Measurements from ENCODE around the gene GLP1R.
A peak's percentile ranks its signal among the peaks of the same experiment; 100 is the strongest.
"Not testable (repeated sequence)": the region's sequence is repeated elsewhere in the genome, so short reads cannot be mapped to it uniquely, and the experiment has no call there.

GLP1R gene

DNA sequence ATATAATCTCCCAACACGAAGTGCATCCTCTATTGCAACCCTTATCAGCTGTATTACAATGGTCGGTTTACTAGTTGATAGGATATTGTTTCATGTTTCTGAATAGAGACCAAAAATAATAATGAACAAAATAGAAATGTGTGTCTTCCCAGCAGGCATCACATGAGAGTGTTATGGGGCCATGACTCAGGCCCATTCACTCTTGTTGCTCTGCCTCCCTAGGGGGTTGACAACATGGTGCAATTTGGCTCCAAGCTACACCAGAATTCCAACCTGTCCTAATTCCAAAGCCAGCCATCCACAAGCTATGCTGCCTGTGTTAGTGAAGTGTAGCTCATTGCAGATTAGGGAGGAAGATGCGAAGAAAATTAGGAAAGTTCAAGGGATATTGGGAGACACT, 79.5 kb downstream of the GLP1R start:
- DNase-seq (ENCODE audit: low spot score) = no peak

DNA sequence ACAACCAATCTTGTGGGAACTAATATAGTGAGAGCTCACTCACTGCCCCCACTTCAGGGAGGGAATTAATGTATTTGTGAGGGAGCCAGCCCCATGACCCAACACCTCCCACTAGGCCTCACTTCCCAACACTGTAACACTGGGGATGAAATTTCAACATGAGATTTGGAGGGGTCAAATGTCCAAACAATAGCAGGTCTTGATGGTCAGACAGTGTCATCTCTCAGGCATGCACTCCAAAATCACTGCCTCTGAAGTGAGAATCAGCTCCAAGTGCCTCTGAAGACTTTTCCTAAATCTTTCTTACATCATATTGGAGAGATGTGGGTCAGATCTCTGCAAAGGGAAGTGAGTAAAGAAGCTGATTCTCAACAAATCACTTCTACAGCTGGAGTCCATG, 80.3 kb downstream of the GLP1R start:
- DNase-seq (ENCODE audit: low spot score) = no peak

DNA sequence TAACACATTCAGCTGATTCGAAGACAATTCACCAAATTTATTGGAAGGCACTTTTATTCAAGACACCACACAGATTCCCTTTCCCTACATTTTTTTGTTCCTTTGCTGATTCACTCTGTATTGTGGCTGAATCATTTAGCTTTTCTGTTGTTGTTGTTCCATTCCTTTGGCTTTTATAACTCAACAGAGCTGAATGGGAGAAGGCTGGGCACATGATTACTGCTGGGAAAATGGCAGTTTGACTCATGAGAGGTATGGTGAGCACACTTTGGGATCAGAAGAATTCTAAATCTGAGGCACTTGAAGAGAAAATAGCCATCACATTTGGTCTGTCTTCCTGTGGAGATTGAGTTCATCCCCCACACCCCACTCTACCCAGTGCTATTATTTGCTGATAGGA, 82.1 kb downstream of the GLP1R start:
- DNase-seq (ENCODE audit: low spot score) = no peak

DNA sequence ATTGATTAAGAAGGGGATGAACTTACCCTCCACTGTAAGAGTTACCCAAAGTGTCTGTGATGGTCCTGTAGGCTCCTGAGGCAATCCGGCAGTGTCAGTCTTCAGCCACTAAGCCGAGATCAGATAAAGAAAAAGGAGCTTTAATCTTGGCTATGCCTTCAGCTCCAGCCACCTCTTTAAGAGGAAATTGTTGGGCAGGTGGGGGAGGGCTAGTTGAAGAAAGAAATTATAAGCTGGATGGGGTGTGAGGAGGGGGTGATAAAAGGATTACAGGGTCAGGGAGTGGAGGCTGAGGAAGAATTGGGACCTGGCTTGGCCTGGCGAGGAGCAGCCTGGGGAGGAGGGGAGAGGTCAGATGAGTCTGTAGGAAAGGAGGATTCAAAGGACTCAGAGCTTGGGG, 86.2 kb downstream of the GLP1R start:
- not testable (repeated sequence) for DNase-seq (ENCODE audit: low spot score)

DNA sequence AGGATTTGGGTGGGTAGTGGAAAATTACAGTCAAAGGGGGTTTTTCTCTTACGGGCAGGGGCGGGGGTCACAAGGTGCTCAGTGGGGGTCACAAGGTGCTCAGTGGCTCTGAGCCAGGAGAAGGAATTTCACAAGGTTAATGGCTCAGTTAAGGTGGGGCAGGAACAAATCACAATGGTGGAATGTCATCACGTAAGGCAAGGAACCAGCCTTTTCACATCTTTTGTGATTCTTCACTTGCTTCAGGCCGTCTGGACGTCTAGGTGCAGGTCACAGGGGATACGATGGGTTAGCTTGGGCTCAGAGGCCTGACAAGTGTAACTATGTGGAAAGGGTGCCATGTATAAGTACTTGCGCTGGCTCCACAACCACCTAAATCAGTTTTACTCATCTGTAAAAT, 87.6 kb downstream of the GLP1R start:
- not testable (repeated sequence) for DNase-seq (ENCODE audit: low spot score)

DNA sequence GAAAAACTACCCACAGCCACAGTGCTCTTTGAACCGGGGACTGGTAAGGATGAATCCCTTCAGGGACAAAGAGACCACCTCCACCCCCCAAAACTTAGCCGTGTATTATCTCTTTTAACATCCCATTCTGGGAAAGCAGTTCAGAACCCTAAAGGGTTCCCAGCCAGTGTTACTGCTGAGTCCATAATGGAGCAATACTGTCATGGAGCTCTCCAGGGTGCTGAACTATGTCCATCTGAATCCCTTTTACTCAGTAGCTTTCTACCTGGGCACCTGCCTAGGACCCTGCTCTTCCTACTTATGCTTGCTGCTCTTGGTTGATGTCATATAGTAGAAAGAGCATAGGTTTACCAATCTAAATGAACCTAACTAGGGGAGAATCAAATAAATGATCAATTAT, 88.7 kb downstream of the GLP1R start:
- DNase-seq (ENCODE audit: low spot score) = peak; percentile 60
